ENCODE results near the gene KIRREL3. TPM values are rescaled to one million over a fixed set of nuclear protein-coding genes. Genes with fewer than 3 reads are reported as not detected.

The KIRREL3 gene
- total and polyA plus RNA-seq, 2 donors (not counting 3 experiments of a cell fraction or from before 2014, with no cell fraction given): not detected

DNA sequence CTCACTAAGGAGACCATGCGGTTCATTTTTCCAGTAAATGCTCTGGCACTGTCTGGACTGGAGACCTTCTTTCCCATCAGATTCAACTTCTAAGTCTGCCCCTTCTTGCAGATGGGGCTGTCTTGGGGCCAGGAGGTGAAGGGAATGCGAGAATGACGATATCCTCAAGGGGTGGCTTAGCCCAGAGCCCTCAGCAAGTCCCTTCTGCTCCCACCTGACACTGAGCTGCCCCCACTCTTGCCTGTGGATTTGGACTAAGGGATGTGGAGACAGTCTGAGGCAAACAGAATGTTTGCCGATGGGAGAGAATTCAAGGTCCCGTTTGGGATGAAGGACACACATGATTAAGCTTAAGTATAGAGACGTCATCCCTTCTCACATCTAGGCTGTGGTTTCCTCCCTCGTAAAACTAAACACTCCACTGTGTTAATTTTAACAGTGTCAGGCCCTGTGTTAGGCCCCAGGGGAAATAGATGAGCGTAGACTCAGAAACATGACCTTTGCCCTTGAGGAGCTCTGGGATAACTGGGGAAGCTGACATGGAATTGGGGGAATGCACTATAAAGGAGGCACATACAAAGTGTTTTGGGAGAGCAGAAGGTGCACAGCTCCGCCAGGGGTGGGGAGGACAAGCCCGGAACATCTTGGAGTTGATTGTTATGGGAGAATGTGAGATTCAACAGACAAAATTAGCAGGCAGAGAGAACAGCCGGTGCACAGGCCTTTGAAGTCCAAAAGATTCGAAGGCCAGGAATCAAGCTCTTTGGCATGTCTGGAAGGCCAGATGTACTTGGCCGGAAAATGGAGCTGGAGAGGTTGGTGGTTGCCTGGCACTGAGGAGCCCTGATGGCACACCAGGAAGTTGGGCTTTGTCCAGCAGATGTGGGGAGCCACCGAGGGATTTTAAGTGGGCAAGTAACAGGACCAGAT lies 573.5 kb downstream of the KIRREL3 start:
- Histone ChIP-seq H3K9ac (replicated peaks; ENCODE audit: extremely low read depth, insufficient read depth, low read length) (no peak overlapping the region), H3K27ac (ENCODE audit: insufficient read depth, low read depth, low read length) (no peak overlapping the region), H3K9me1 (replicated peaks; ENCODE audit: control insufficient read depth, extremely low read depth, insufficient read depth, low read length) (no peaks in the 10 kb centered on the region), H3K4me1 (ENCODE audit: control insufficient read depth, extremely low read depth, insufficient read depth, low read length) (peaks cover 10% of the 10 kb centered on the region), H3K4me2 (ENCODE audit: insufficient read depth, low read length) (no peak overlapping the region), H3K4me3 (replicated peaks in 1 of 3; ENCODE audit: insufficient read depth in 1 of 3, low read depth in 1 of 3, low read length in 3 of 3) (no peak overlapping the region), H3K79me2 (ENCODE audit: control insufficient read depth, insufficient read depth, low read length) (no peaks in the 10 kb centered on the region), H3K27me3 (ENCODE audit: control insufficient read depth in 2 of 2, insufficient read depth in 2 of 2, low read length in 2 of 2) (no peaks in the 10 kb centered on the region), H4K20me1 (replicated peaks; ENCODE audit: control insufficient read depth, extremely low read depth, insufficient read depth, low read length) (no peaks in the 10 kb centered on the region), H3K9me3 (replicated peaks; ENCODE audit: control insufficient read depth, insufficient read depth, low read length) (no peaks in the 10 kb centered on the region), H3K36me3 (ENCODE audit: control insufficient read depth in 2 of 2, extremely low read depth in 1 of 2, insufficient read depth in 2 of 2, low read length in 2 of 2) (no peaks in the 10 kb centered on the region), H2AFZ (ENCODE audit: low read depth, low read length) (no peak overlapping the region)
- no peak for FAIRE-seq
- intact Hi-C loops (cut with micrococcal nuclease): no loop called here
- no peak for DNase-seq (ENCODE audit: low read depth, low spot score)
- dilution Hi-C loops (cut with MboI; ENCODE audit: extremely low pct_ligation_motif_present, low sequenced_read_pairs): no loop called here
- TF ChIP-seq POLR2AphosphoS5 (IDR thresholded peaks at IDR 0.05; ENCODE audit: insufficient read depth, low read depth, low read length) (no peak), EZH2 (IDR thresholded peaks at IDR 0.05; ENCODE audit: borderline replicate concordance, low read depth, low read length, severe bottlenecking) (no peak), JUN (IDR thresholded peaks at IDR 0.05; ENCODE audit: borderline replicate concordance, insufficient read depth, insufficient read length, low read depth) (no peak)
- TF ChIP-seq, protein P1, sequence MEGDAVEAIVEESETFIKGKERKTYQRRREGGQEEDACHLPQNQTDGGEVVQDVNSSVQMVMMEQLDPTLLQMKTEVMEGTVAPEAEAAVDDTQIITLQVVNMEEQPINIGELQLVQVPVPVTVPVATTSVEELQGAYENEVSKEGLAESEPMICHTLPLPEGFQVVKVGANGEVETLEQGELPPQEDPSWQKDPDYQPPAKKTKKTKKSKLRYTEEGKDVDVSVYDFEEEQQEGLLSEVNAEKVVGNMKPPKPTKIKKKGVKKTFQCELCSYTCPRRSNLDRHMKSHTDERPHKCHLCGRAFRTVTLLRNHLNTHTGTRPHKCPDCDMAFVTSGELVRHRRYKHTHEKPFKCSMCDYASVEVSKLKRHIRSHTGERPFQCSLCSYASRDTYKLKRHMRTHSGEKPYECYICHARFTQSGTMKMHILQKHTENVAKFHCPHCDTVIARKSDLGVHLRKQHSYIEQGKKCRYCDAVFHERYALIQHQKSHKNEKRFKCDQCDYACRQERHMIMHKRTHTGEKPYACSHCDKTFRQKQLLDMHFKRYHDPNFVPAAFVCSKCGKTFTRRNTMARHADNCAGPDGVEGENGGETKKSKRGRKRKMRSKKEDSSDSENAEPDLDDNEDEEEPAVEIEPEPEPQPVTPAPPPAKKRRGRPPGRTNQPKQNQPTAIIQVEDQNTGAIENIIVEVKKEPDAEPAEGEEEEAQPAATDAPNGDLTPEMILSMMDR (IDR thresholded peaks at IDR 0.05; ENCODE audit: extremely low read depth in 1 of 2, insufficient read depth in 1 of 2, low read depth in 1 of 2, low read length in 2 of 2): no peak
- no TSS peak for BruUV-seq (replicated peaks)
- ChIA-PET POLR2A (no interaction called here), CTCF (interaction anchor here (1.6 to 2.6 kb wide), 3 partner anchors 10 to 54 kb away, joined by 4 to 7 read pairs (median 6); no protein-coding TSS in a partner anchor)

Data from endothelial cell of umbilical vein (primary cell).